Loucy (cell line): ENCODE results near the gene NDEL1.

Experiments
- H2AFZ ChIP-seq: fragments of 200-600 bp; sonication (generic); 2 replicates; pipeline ENCODE4 v1.6.0; 2016; ENCODE audit warnings: antibody characterized with exemption, mild to moderate bottlenecking, low read length, moderate library complexity
- H3F3A ChIP-seq: fragments of 200-600 bp; 2 replicates; pipeline ENCODE4 v1.6.0; 2016; ENCODE audit warnings: antibody characterized with exemption, low read depth, mild to moderate bottlenecking
- H3K27me3 ChIP-seq: fragments of 200-600 bp; sonication (generic); 2 replicates; pipeline ENCODE4 v1.6.1; 2014; ENCODE audit warnings: low read length, mild to moderate bottlenecking; ENCODE audit not compliant: insufficient read depth, poor library complexity, severe bottlenecking
- H3K36me3 ChIP-seq: fragments of 200-600 bp; sonication (generic); 2 replicates; pipeline ENCODE4 v1.6.1; 2016; ENCODE audit warnings: low read length; ENCODE audit not compliant: insufficient read depth
- H3K4me1 ChIP-seq: fragments of 200-600 bp; sonication (generic); 2 replicates; pipeline ENCODE4 v1.5.1; 2014; ENCODE audit warnings: low read length, mild to moderate bottlenecking; ENCODE audit not compliant: insufficient read depth, poor library complexity, severe bottlenecking
- H3K4me2 ChIP-seq: fragments of 200-600 bp; sonication (generic); 2 replicates; pipeline ENCODE4 v1.6.0; 2014; ENCODE audit warnings: antibody characterized with exemption, low read length, low read depth, mild to moderate bottlenecking; ENCODE audit not compliant: poor library complexity, severe bottlenecking
- H3K4me3 ChIP-seq: fragments of 200-600 bp; sonication (generic); 2 replicates; pipeline ENCODE4 v1.5.1; 2014; ENCODE audit warnings: low read length, mild to moderate bottlenecking, mixed read lengths; ENCODE audit not compliant: poor library complexity, severe bottlenecking
- H3K79me2 ChIP-seq: fragments of 200-600 bp; sonication (generic); 2 replicates; pipeline ENCODE4 v1.6.1; 2014; ENCODE audit warnings: low read length; ENCODE audit not compliant: insufficient read depth
- H3K9ac ChIP-seq: fragments of 200-600 bp; sonication (generic); 2 replicates; pipeline ENCODE4 v1.6.0; 2014; ENCODE audit warnings: mild to moderate bottlenecking, low read depth, low read length, moderate library complexity; ENCODE audit not compliant: poor library complexity, severe bottlenecking
- H3K9me2 ChIP-seq: fragments of 200-600 bp; sonication (generic); replicated peaks from 2 replicates; pipeline ENCODE4 v1.6.1; 2016; ENCODE audit warnings: low read depth, low read length, mixed read lengths
- H3K9me3 ChIP-seq: fragments of 200-600 bp; sonication (generic); 2 replicates; pipeline ENCODE4 v1.6.1; 2014; ENCODE audit warnings: mild to moderate bottlenecking, antibody characterized with exemption, low read length, low read depth; ENCODE audit not compliant: insufficient read depth
- H4K20me1 ChIP-seq: fragments of 200-600 bp; sonication (generic); 2 replicates; pipeline ENCODE4 v1.6.0; 2014; ENCODE audit warnings: antibody characterized with exemption, low read length, mild to moderate bottlenecking; ENCODE audit not compliant: insufficient read depth, poor library complexity, severe bottlenecking
- CTCF ChIP-seq: fragments of 200-600 bp; sonication (generic); conservative IDR thresholded peaks from 2 replicates; pipeline ENCODE4 v1.5.1; 2014; ENCODE audit warnings: mild to moderate bottlenecking, antibody characterized with exemption, low read length
- EZH2phosphoT487 ChIP-seq: fragments of 200-600 bp; IDR thresholded peaks from 2 replicates; pipeline ENCODE4 v1.6.1; 2018; ENCODE audit warnings: antibody characterized with exemption, mild to moderate bottlenecking, moderate library complexity, borderline replicate concordance

The NDEL1 gene

GRCh38 chr17:8443756-8444155 lies 8.1 kb downstream of the NDEL1 start:
- H3K9me3 ChIP-seq = no peaks in the 10 kb centered on the region
- H2AFZ ChIP-seq = no peak overlapping the region
- no peaks in the 10 kb centered on the region for H3F3A ChIP-seq
- no peaks in the 10 kb centered on the region for H3K9me2 ChIP-seq
- peaks cover 48% of the 10 kb centered on the region for H3K79me2 ChIP-seq
- H3K27me3 ChIP-seq = no peaks in the 10 kb centered on the region
- no peak for TF ChIP-seq CTCF
- no peak for TF ChIP-seq EZH2phosphoT487
- H3K9ac ChIP-seq = no peak overlapping the region
- H3K4me3 ChIP-seq = no peak overlapping the region
- peaks cover 44% of the 10 kb centered on the region for H3K36me3 ChIP-seq
- H3K4me2 ChIP-seq = peak overlapping the region; percentile 39
- H3K4me1 ChIP-seq = peaks cover 31% of the 10 kb centered on the region
- H4K20me1 ChIP-seq = peaks cover 27% of the 10 kb centered on the region

- Histone ChIP-seq H3K4me2 (no peak overlapping the region), H3K4me1 (peaks cover 29% of the 10 kb centered on the region), H2AFZ (no peak overlapping the region), H3K27me3 (no peaks in the 10 kb centered on the region), H3K36me3 (peaks cover 51% of the 10 kb centered on the region), H3F3A (no peaks in the 10 kb centered on the region), H3K9me2 (no peaks in the 10 kb centered on the region), H4K20me1 (peaks cover 27% of the 10 kb centered on the region), H3K79me2 (peaks cover 41% of the 10 kb centered on the region; the same call in 1 of the 2 replicates), H3K4me3 (no peak overlapping the region), H3K9ac (no peak overlapping the region), H3K9me3 (no peaks in the 10 kb centered on the region)
- TF ChIP-seq CTCF = no peak
- TF ChIP-seq EZH2phosphoT487 = no peak
Measured at GRCh38 chr17:8444494-8444893, 8.8 kb downstream of the NDEL1 start.

GRCh38 chr17:8445536-8445935 lies 9.9 kb downstream of the NDEL1 start:
- H2AFZ ChIP-seq = no peak overlapping the region
- no peaks in the 10 kb centered on the region for H3F3A ChIP-seq
- H4K20me1 ChIP-seq = peaks cover 23% of the 10 kb centered on the region
- peaks cover 54% of the 10 kb centered on the region for H3K36me3 ChIP-seq
- no peaks in the 10 kb centered on the region for H3K27me3 ChIP-seq
- peaks cover 32% of the 10 kb centered on the region; the same call in 1 of the 2 replicates for H3K79me2 ChIP-seq
- no peaks in the 10 kb centered on the region for H3K9me3 ChIP-seq
- no peak overlapping the region for H3K4me3 ChIP-seq
- no peak overlapping the region for H3K9ac ChIP-seq
- peaks cover 22% of the 10 kb centered on the region for H3K4me1 ChIP-seq
- H3K4me2 ChIP-seq = no peak overlapping the region
- H3K9me2 ChIP-seq = no peaks in the 10 kb centered on the region
- no peak for TF ChIP-seq CTCF
- TF ChIP-seq EZH2phosphoT487 = no peak
